Vagina (tissue), 2 donors: ENCODE measurements around the gene P3H2.

Experiments used
- POLR2A ChIP-seq, 2 donors: fragments of 450-650 bp; IDR thresholded peaks; one replicate each; pipeline ENCODE4 v1.6.1; 2017; ENCODE audit warnings: antibody characterized with exemption in 2 of 2, mild to moderate bottlenecking in 2 of 2, moderate library complexity in 2 of 2
- POLR2AphosphoS5 ChIP-seq, 2 donors: sonication (generic); formaldehyde crosslinking; IDR thresholded peaks; one replicate each; pipeline ENCODE4 v1.9.0; 2017; ENCODE audit warnings: antibody characterized with exemption in 2 of 2, mild to moderate bottlenecking in 2 of 2, low read depth in 1 of 2; ENCODE audit not compliant: insufficient read depth in 1 of 2
- TF ChIP-seq, protein P1 (sequence below), 3 experiments: fragments of 450-650 bp in 2 of 3; fragments of 200-600 bp in 1 of 3; sonication (generic) in 1 of 3; IDR thresholded peaks; one replicate each; pipeline ENCODE4 v1.5.1; 2017 to 2019; ENCODE audit warnings: antibody characterized with exemption in 3 of 3, mild to moderate bottlenecking in 2 of 3, moderate library complexity in 2 of 3

DNA sequence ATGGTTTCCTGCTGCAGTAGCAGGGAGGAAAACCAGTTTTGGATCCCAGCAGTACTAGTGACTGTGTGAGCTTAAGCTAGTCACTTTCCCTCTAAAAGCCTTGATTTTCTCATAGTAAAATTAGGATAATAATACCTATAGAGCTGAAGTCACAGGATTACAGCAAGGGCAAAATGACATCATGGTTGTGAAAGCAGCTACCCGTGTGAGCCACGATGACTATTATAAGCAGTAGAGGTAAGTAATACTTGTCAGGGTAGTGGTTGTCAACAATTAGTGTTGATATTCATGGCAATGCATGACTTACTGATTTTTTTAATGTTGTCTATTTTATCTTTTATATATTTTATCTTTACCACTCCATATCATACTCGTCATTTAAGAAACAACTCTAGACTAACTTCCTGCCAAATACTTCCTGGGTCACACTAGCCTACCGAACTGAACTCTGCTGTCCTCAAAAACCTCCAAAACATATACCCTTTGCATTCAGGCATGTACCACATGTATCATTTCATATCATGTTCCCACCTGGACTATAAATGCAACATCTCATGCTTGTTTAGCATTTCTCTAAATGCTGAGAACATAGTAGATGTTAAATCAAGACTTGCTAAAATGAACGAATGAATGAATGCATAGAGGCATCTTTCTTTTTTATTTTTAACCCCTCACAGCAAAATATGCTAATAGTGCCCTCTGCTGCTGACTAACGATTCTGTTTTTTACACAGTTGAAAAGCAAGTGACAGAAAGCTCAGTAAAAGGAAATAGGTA, 172.6 kb downstream of the P3H2 start:
- TF ChIP-seq, protein P1, sequence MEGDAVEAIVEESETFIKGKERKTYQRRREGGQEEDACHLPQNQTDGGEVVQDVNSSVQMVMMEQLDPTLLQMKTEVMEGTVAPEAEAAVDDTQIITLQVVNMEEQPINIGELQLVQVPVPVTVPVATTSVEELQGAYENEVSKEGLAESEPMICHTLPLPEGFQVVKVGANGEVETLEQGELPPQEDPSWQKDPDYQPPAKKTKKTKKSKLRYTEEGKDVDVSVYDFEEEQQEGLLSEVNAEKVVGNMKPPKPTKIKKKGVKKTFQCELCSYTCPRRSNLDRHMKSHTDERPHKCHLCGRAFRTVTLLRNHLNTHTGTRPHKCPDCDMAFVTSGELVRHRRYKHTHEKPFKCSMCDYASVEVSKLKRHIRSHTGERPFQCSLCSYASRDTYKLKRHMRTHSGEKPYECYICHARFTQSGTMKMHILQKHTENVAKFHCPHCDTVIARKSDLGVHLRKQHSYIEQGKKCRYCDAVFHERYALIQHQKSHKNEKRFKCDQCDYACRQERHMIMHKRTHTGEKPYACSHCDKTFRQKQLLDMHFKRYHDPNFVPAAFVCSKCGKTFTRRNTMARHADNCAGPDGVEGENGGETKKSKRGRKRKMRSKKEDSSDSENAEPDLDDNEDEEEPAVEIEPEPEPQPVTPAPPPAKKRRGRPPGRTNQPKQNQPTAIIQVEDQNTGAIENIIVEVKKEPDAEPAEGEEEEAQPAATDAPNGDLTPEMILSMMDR (IDR thresholded peaks at IDR 0.05), result no peak
- TF ChIP-seq POLR2A (IDR thresholded peaks at IDR 0.05) (no peak), POLR2AphosphoS5 (IDR thresholded peaks at IDR 0.05; ENCODE audit: insufficient read depth in 1 of 2, low read depth in 1 of 2) (no peak)
